HG02938 (cell line): ENCODE measurements around the gene ACADSB.

Source experiments
- ATAC-seq: cut with Tn5 transposase; IDR thresholded peaks from one replicate; pipeline ENCODE4 v1.9.1; 2021; ENCODE audit warnings: mild to moderate bottlenecking, moderate library complexity; ENCODE audit not compliant: unreplicated experiment

ACADSB gene

DNA sequence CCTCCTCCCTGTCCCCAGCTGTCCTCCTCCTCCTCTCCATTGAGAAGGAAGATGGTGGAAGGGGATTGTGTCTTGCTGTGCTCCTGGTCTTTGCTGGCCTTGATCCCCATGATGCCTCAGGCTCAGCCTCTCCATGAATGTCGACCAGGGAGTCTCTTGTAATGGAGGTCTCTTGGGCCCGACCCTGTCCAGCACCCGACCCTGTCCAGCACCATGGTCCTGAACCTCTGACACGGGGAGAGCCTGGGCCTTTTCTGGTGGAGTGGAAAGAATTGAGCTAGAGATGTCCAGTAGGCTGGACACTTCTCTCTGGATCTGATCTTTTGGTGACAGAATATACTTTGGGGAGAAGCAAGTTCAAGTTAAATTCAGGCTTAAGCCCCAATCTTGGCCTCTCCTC lies 84.7 kb downstream of the ACADSB start:
- no peak for ATAC-seq

DNA sequence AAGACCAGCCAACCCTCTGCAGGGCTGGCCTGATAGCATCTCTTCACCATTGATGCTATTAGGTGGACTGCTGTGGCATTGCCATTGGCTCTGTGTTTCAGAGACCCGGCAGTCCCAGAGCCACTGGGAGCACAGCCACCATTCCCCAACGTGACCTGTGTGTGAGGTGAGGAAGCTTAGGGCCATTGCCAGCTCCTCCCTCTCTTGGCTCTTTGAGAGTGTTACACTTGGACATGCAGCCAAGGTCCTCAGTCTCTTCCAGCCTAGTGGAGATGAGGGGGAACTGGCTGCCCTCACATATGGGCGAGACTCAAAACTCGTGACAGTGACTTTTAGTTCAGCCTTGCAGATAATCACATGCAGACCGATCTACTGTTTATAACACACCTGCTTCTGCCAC lies 87.6 kb downstream of the ACADSB start:
- ATAC-seq = no peak

DNA sequence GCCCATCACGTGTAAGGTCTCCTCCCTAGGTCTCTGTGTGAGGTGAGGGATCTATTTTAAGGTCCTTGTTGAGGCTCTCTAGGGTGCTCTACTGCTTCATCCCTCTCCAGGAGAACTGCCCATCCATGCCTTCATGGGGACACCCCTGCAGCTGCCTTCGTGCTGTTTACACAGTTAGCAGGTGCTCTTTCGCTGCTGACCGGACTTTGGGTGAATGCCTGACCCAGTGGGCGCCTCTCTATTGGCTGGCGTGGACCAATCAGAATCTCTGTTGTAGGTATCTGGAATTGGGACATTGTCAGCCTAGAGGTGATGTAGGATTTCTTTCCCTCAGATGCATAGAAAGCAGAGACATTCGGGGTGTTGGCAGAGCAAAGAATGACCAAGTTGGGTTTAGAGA lies 88.2 kb downstream of the ACADSB start:
- ATAC-seq = no peak

DNA sequence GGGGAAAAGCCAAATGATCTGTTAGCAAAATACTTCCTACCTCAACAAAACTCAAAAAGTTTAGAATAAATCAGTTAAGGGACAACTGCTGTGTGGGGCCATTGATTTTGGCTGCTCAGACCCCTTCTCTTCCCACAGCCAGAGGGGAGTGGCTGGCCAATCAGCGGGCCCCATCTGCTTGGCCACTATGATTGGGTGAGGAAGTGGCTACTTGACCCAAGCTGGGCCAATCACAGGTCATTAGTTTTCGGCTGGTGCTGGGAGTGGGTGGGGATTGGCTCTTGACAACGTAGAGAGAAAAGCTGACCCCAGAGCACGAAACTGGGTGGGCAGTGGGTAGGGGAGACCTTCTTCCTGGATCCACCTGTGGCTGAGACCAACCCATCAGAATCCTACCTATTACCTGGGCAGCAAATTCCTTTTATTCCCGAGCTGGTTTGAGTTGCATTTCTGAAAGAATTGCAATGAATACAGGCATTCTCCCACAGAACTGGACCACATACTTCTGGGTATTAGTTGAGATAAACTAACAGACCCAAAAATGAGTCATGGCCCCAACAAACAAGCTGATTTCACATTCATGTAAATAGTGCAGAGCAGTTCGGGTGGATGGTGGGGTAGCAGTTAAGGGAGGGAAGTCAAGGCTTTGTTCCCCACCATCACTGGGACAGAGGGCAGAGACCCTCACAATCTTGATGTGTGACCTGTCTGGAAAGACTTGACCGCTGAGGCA lies 91.4 kb downstream of the ACADSB start:
- no peak for ATAC-seq

DNA sequence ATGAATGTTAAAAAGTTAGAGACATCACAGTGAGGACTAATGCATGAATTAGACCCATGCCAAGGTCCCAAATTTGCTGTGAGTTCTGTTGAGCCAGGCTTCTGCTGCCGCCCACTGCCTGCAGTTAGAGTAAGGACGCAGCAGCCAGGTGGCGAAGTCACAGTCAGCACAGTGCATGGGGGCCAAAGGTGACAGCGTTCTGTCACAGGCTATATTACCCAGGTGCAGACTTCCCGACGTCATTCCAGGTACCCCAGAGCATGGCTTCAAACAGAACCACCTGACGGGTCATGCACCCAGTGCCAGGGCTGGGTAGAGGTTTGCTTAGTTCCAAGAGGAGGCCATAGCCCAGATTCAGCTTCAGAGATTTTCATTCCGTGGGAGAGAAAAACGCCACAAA lies 93.1 kb downstream of the ACADSB start:
- no peak for ATAC-seq

DNA sequence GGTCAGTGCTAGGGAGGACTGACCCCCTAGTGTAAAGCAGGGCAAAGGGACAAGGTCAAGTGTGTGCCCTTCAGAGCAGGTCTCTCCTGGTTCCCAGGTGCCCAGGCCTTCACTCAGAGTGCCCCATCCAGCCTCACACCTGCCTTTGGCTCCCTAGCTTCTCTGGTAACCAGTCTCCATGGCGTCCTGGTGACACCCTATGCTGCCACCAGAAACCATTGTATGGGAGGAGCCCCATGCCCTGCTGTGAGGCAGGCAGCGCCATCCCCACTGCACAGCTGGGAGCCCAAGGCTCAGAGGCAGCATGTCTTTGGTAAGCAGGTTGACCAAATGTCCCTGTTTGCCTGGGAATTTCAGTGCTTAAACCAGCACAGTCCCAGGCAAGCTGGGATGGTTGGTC lies 93.9 kb downstream of the ACADSB start:
- no peak for ATAC-seq

DNA sequence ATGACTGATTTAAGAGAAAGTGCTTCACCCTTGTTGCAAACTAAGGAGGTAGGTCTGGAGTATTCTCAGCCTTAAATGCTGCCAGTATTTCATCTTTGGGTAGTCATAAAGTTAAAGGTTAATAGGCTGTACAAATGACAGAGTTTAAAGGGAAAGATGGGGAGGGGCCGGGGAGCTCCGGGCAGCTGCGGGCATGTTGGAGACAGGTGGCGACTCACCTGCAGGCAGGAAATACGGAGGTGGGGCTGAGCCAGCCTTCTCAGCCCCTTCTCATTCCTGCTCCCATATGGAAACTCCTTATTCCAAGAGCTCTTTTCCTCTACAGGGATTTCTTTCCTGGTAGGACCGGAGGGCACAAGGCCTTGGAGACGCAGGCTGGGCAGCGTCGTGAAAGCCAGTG lies 95.1 kb downstream of the ACADSB start:
- no peak for ATAC-seq
